Stimulated activated CD4-positive, alpha-beta T cell treated with anti-CD3 and anti-CD28 coated beads, Interleukin-15, amount 100 ng/mL, for 1 hour (primary cell): Measurements from ENCODE around the gene TGM1.
"Not testable (repeated sequence)": the region's sequence is repeated elsewhere in the genome, so short reads cannot be mapped to it uniquely, and the experiment has no call there.

ENCODE experiments used
- DNase-seq, 2 donors: peaks; one replicate each; pipeline ENCODE4 v3.0.0-alpha.2; 2020; ENCODE audit warnings: low read depth in 1 of 2, low spot score in 1 of 2

TGM1 gene

DNA sequence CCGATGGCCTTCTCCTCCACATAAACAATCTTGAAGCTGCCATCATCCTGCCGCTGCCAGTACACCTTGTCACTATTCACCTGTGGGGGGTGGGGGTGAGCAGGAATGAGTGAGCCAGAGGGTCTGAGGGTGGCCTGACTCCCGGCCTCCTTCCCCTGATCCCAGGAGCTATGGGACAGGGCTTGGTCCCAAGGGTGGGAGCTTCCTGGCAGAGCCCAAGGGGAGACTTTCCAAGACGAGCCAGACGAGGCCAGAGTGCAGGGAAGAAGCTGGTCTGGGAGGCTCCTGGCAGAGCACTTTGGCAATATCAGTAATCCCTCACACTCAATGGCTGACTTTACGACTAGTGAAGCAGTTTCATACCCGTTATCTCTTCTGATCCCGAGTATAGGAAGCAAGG, 7.5 kb downstream of the TGM1 start:
- DNase-seq, result no peak

DNA sequence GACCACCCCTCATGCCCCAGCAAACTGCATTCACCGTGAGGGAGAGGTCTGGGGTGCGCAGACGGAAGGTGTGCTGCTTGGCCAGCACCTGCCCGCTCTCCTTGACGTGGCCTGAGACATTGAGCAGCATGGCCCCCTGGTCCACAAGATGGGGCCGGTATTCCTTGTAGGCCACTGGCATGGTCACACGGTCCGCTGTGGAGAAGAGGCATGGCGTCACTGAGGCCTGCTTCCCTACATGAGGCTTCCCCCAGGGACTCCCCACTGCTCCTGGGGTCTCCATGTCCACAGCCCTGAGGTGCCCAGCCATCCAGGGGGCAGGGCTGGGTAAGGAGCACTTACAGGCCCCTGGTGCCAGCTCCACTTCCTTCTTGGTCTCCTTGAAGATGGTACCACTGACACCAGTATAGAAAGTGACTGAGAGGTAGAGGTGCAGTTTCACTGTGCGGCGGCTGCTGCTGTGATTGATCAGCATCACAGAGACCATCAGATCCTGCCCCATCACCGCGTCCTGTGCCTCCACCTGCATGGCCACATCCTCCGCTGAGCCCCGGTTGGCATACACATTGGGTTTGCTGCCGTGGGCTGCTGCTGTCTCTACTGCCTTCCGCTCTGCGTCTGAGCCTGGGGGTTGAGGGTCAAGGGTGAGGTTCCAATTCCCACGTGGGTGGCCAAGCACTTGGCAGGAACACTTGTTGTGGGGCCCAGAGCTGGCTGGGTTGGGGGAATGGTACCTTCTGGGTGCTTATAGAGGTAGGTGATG, 8.2 kb downstream of the TGM1 start:
- no peak for DNase-seq

DNA sequence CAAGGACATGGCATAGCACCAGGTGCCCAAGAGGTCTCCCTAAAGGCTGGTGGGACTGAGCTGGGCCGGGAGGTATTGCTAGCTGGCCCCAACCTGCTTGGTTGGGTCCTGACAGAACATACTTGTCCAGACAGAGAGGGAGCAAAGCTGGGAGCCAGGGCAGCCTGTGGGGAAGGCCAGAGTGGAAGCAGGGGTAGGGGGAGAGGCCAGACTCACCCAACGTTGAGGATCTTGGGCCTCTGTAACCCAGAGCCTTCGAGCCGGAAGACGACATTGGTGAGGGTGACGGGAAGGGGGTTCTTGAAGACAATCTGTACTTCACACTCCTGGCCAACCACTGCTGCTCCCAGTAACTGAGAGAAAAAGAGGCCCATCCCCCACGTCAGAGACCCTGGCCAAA, 9.0 kb downstream of the TGM1 start:
- DNase-seq, result no peak

DNA sequence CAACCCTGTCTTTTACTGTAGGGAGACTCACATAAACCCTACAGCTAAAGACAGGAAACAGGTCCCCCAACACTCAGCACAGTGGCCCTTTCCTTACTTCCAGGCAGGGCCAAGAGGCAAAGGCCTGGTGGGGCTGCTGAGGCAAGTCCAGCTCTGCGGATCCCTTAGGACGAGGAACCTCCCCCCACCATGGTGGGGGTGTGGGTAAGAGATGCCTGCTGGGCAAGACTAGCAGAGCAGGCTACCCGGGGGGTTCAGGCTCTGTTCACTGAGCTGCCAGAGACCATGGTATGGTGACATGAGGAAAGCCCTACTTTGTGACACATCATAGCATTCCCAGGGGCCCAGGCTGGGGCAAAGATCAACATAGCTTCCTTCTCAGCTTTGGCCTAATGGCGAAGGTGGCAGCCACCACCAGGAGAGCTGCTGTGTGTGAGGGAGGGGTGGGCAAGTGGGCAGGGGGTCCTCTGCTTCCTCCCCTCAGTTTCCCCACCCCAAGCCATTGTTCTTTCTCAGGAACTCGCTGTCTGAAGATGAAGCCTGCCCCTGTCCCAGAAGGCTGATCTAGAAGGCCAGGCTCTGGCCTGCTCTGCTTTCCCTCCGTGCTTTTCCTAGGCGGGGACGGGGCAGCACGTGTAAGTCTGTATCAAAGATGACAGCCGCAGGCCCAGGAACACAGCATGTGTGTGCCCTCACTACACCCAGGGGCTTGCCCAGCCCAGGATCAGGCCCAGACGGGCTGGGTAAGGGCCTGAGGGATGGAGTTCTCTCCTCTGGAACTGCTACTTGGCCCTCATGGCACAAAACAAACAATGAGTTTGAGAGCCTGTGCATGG, 10.5 kb downstream of the TGM1 start:
- DNase-seq, result no peak

DNA sequence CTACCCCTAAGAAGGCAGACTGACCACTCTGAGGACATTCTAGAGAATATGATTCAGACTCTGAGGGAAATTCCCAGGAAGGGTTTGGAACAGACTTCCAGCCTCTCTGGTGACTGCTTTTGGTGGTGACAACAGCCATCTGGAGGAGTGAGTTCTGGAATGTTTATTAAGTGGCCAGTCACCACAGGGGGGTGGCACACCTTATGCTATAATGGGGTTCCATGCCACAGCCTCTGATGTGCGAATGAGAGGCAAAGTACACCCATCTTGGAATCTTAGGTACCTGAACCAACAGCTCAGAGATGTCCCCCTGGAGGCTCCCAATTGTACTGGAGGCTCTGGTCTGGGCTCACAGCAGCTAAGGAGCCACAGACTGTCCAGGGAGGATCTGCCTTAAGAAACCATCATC, 11.1 kb downstream of the TGM1 start:
- no peak for DNase-seq

DNA sequence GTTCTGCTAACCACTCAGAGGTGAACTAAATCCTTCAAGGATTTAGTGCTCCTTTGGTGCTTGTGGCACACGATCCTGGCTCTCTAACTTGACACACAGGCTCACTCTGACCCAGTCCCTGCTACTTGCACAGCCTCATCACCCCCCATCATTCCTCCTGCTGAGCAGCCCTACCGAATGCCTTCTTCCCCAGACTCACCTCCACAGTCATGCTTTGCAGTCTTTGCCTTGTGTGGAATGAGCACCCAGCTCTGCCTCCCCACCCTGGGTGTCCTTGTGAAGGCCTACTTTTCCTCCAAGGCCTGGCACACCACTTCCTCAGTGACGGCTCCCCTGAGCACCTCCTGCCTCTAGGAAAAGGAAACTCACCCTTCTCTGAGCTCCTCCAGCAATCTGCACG, 12.6 kb downstream of the TGM1 start:
- DNase-seq, result no peak

DNA sequence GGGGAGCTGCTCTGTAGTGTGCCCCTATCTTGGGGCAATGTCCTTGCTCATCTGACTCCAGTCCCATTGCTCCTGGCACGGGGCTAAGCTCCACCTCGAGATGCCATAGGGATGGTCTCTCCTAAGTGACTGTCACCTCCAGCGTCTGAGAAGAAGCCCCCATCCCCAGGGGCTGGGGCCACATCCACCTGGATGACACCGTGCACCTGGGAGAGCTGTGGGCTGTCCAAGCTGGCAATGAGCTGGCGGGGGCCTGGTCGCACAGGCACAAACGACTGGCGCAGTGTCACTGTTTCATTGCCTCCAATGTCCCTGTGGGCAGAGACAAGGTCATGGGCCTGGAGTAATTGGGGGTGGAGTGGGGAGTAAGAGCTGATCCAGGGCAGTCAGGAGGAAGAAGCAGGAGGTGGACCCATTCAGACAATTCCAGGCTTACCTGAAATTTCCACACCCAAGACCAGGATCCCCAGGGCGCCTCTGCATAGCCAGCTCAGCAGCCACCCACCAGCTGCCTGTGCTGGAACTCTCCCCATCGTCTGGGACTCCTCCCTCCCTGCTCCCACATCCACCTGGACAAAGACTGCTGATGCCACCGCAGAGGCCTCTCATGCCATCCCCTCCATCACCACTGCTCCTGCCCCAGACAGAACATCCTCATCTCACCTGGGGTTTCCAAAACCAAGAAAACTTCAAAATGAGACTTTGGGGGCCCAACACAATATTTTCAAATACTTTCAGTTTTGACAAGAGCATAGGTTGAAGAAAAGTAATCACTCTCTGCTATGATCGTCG, 13.6 kb downstream of the TGM1 start:
- no peak for DNase-seq

DNA sequence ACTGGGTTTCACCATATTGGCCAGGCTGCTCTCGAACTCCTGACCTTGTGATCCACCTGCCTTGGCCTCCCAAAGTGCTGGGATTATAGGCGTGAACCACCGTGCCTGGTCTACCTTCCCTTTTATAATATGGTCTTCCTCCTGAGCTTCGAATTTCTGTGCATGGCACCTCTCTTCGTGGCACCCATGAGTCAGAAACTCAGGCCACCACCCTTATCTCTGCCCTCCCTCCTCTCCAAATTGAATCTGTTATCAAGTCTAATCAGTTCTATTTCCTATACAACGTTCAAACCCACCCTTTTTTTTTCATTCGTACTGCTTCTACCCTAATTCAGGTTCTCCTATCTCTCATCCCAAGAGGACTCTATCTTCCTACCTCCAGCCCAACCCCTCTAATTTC, 15.6 kb downstream of the TGM1 start:
- no peak for DNase-seq

DNA sequence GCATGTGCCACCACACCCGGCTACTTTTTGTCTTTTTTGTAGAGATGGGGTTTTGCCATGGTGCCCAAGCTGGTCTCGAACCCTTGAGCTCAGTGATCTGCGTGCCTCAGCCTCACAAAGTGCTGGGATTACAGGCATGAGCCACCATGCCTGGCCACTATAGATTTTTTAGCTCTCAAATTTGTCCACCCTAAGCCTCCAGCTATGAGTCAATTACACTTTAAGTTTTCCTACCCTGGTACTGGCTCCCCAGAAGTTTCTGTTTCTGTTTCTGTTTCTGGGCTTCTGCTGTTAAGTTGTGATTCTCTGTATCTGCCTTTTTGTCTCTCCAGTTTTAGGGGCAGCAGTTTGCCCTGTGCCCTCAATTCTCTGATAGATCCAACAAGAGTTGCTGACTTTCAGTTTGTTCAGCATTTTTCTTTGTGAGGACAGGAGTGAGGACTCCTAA, 16.2 kb downstream of the TGM1 start:
- DNase-seq, result no peak

DNA sequence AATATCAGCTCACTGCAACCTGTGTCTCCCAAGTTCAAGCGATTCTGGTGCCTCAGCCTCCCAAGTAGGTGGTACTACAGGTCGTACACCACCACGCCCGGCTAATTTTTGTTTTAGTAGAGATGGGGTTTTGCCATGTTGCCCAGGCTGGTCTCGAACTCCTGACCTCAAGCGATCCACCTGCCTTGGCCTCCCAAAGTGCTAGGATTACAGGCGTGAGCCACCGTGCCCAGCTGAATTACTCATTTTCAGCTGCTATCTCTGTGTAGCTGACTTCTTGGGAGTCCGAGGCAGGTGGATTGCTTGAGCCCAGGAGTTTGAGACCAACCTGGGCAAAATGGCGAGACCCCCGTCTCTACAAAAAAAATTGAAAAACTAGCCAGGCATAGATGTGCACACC, 17.6 kb downstream of the TGM1 start:
- not testable (repeated sequence) for DNase-seq

DNA sequence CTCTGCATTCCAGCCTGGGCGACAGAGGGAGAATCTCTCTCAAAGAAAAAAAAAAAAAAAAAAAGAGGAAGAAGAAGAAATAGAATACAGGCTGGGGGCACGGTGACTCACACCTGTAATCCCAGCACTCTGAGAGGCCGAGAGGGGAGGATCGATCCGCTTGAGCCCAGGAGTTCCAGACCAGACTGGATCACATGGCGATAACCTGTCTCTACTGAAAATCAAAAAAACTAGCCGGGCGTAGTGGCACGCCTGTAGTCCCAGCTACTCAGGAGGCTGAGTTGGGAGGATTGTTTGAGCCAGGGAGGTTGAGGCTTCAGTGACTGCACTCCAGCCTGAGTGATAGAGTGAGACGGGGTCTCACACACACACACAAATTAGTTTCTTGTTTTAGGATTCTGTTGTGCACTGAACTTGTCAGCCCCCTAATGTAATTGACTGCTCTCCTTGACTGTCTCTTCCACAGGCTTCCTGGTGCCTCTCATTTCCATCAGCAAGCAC, 19.6 kb downstream of the TGM1 start:
- DNase-seq, result no peak

DNA sequence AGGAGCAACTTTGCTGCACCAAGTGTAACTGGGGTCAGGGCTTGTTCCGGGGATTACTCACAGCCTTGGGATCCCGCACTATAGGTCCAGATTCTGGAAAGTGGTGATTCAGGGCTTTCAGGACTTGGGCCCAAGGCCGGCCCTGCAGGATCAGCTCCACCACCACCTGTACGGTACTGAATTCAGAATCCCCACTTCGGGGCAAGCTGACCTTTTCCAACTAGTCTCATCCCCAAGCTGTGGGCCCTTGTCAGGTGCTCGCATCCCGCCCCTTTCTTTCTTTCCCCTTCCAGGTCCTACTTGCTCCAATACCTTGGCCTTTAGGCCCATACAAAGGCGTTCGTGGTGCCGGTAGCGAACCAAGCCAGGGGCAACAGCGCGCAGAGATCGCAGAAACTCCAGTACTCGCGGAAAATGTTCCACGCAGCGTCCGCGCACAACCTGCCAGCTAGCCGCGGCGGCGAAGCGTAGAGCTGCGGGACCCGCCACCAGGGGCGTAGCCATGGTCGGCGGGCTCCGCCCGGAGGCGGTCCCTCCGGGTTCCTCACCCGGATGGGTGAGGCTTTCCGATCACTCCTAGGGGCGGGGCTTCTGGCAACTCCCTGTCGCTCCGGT, 21.0 kb downstream of the TGM1 start:
- DNase-seq, result peak in 1 of 2 donors; percentile 87

DNA sequence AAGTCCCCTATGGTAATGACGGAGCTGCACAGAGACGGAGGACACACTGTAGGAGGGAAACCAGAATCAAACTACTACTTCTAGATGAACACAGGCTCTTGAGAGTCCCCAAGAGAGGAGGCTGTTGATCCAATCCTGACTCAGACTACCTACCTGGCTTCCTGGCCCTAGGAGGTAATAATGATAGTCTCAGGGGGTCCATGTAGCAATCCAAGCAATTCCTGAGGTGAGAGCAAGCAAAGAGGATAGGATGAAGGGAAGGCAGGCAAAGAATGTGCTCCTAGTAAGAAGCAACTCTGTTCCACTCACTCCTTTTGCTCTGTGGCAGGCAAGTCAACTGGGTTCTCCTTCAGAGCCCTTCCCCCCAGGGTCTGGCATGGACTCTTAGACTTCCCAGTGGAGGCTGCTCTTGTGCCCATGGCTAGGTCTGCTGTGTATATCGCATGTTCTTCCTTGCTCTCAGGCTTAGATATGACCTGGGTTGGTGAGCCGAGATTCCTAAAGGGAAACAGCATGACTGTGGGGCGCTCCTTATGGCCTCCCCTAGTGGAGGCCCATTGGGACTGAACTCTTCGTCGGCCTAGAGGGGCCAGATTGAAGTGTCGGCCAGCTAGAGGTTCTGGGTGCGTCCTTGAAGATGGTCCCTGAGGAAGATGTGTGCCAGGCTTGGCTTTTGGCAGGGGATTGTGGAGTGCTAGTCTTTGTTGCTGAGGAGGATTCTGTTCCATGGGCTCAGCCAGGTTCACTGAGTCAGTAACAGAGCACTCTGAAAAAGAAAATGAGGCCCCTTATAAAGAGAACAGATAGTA, 22.7 kb downstream of the TGM1 start:
- DNase-seq, result no peak

DNA sequence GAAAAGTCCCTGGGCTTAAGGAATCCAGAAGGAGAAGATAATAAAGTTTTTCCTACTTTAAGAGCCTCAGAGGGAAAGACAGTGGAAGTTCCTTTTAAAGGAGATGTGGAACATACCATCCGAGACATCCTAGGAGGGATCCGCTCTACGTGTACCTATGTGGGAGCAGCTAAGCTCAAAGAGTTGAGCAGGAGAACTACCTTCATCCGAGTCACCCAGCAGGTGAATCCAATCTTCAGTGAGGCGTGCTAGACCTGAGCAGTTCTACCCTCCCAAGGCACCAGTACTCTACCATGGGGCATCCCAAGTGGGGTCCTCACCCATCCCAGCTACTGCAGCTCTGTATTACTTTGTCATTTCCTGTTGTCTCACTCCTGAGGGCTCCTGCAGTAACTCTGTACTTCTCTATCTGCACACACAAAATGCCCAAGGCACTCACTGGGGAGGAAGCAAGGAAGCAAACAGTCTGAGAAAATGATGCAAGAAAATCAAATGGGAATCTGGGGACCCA, 24.4 kb downstream of the TGM1 start:
- DNase-seq, result no peak

DNA sequence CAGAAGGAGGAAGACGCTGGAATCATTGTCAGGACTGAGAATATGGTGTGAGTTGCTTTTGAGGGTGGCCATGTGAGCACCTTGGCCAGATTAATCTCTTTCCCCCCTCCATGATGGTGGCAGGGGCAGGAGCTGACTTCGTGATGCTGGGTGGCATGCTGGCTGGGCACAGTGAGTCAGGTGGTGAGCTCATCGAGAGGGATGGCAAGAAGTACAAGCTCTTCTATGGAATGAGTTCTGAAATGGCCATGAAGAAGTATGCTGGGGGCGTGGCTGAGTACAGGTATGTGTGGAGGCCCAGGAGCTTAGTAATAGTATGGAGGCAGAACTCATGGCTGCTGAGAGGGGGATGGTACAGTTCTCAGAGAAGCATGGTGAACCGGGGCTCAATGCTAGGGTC, 24.9 kb downstream of the TGM1 start:
- no peak for DNase-seq

DNA sequence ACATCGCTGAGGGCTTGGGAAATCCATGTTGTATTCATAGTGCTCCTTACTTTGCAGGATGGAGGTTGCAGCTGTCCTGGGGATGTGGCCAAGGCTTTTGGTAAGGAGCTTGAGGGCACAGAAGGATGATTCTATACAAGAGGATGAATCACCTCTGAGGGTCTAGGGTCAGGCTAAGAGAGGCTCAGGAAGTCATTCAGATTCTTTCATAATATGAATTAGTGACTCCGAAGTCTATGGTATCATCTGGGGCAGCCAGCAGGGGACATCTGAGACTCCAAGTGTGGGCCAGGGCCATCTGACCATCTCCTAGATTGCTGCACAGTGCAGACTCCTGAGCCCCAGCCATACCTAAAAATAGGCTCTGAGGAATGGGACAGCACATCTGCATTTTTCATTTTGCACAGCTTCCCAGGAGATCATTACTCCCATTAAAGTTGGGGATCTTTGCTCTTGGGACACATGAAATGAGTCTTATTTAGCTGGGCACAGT, 25.5 kb downstream of the TGM1 start:
- DNase-seq, result no peak

DNA sequence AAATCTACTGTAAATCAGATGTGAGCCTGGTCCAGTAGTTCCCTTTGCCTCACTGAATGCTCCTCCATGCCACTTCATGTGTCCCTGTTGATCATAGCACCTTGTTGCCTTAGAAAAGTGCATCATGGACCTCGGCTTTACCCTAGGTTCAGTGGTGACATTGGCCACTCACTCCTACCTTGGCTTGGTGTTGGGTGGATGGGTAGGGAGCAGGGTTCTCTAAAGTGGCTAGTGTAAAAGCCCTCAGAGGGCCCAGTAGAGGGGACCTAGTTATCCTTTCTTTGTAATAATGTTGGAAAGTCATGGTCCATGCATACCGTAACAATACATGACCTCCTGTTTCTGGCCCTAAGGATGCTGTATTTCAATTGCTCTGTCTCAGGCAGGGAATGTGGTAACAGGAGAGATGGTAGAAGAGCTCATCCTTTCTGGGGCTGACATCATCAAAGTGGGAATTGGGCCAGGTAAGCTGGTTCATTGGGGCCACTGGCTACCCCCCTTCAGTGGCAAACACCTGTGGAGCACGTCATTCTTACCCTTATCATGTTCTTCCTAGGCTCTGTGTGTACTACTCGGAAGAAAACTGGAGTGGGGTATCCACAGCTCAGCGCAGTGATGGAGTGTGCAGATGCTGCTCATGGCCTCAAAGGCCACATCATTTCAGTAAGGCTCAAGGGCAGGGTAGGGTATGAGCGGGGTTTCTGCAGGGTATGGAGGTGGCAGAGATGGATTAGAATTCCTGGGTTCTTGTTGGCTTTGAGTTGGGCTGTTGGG, 26.1 kb downstream of the TGM1 start:
- DNase-seq, result no peak

DNA sequence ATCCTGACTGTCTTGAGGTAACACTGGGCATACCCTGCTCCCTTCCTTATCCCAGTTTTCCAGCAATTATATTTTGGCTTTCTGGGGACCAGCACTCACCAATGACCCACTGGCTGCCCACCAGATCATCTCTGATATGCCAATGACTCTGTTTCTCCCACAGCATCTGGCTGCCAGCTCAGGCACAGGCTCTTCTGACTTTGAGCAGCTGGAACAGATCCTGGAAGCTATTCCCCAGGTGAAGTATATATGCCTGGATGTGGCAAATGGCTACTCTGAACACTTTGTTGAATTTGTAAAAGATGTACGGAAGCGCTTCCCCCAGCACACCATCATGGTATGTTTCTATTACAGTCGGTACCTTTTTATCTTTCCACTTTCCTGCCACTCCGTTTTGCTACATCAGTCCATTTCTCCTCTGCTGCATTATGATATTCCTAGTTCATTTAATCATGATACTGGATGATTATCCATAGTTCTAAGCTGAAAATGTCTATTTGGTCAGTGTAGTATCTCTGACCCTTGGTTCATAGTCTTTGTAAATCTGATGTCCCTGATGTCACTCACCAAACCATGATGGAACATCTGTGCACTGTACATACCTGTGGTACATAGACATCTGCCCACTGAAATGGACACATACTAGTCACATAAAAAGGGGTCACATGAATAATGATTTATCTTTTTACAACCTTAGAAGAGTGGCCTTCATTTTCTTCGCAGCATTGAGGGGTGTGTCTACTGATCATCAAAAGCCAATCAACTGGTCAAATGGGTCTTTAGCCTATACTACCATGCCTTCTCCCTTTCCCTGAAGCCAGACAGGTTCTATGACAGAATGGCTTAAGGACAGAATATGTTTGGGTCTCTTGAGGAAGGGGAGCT, 26.9 kb downstream of the TGM1 start:
- no peak for DNase-seq
